Measurements from ENCODE around the gene KSR2. TPM values are rescaled to one million over a fixed set of nuclear protein-coding genes. Genes with fewer than 3 reads are reported as not detected.

KSR2 gene
- total and polyA plus RNA-seq, 2 donors (not counting 3 experiments of a cell fraction or from before 2014, with no cell fraction given), result 2.1 to 5.2 TPM

DNA sequence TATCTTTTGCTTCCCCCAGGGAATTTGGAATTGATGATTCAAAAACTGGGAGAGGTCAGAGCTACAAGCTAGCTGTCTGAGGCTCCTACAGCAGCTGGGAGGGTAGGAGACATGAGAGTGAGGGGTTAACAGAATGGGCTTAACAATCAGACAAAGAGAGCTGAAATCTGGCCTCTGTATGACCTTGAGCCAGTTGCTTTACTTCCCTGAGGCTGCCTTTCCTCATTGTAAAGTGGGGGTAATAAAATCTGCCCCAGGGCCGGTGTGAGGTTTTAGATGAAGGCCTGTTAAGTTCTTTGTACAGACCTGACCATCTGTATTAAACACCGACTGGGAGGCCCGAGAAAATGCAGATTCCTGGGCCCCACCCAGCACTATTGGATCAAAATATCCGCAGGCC is 443.0 kb downstream of the KSR2 start:
- H3K9ac ChIP-seq (replicated peaks; ENCODE audit: extremely low read depth, insufficient read depth, low read length), result no peak overlapping the region
- H3K79me2 ChIP-seq (ENCODE audit: control insufficient read depth, insufficient read depth, low read length), result no peaks in the 10 kb centered on the region
- no peaks in the 10 kb centered on the region for H3K36me3 ChIP-seq (ENCODE audit: control insufficient read depth in 2 of 2, extremely low read depth in 1 of 2, insufficient read depth in 2 of 2, low read length in 2 of 2)
- no peak for FAIRE-seq
- intact Hi-C loops (cut with micrococcal nuclease), result no loop called here
- no peak overlapping the region for H3K4me3 ChIP-seq (replicated peaks in 1 of 3; ENCODE audit: insufficient read depth in 1 of 3, low read depth in 1 of 3, low read length in 3 of 3)
- no peaks in the 10 kb centered on the region for H3K4me1 ChIP-seq (ENCODE audit: control insufficient read depth, extremely low read depth, insufficient read depth, low read length)
- H2AFZ ChIP-seq (ENCODE audit: low read depth, low read length), result no peak overlapping the region
- H3K27ac ChIP-seq (ENCODE audit: insufficient read depth, low read depth, low read length), result no peak overlapping the region
- no peaks in the 10 kb centered on the region for H3K9me1 ChIP-seq (replicated peaks; ENCODE audit: control insufficient read depth, extremely low read depth, insufficient read depth, low read length)
- H3K4me2 ChIP-seq (ENCODE audit: insufficient read depth, low read length), result no peak overlapping the region
- no peaks in the 10 kb centered on the region for H3K27me3 ChIP-seq (ENCODE audit: control insufficient read depth in 2 of 2, insufficient read depth in 2 of 2, low read length in 2 of 2)
- dilution Hi-C loops (cut with MboI; ENCODE audit: extremely low pct_ligation_motif_present, low sequenced_read_pairs), result no loop called here
- no peaks in the 10 kb centered on the region for H4K20me1 ChIP-seq (replicated peaks; ENCODE audit: control insufficient read depth, extremely low read depth, insufficient read depth, low read length)
- TF ChIP-seq POLR2AphosphoS5 (IDR thresholded peaks at IDR 0.05; ENCODE audit: insufficient read depth, low read depth, low read length), result no peak
- TF ChIP-seq MYC (IDR thresholded peaks at IDR 0.05; ENCODE audit: low read depth, low read length), result no peak
- TF ChIP-seq, protein P1, sequence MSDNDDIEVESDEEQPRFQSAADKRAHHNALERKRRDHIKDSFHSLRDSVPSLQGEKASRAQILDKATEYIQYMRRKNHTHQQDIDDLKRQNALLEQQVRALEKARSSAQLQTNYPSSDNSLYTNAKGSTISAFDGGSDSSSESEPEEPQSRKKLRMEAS (IDR thresholded peaks at IDR 0.05; ENCODE audit: insufficient read depth, insufficient read length), result no peak
- no TSS peak for BruUV-seq (replicated peaks)
- H3K9me3 ChIP-seq (replicated peaks; ENCODE audit: control insufficient read depth, insufficient read depth, low read length), result no peaks in the 10 kb centered on the region
- no peak for DNase-seq (ENCODE audit: low read depth, low spot score)
- ChIA-PET POLR2A (no interaction called here), CTCF (interaction anchor here (1.1 kb wide), 1 partner anchor 62 kb away, joined by 3 read pairs; no protein-coding TSS in a partner anchor)

DNA sequence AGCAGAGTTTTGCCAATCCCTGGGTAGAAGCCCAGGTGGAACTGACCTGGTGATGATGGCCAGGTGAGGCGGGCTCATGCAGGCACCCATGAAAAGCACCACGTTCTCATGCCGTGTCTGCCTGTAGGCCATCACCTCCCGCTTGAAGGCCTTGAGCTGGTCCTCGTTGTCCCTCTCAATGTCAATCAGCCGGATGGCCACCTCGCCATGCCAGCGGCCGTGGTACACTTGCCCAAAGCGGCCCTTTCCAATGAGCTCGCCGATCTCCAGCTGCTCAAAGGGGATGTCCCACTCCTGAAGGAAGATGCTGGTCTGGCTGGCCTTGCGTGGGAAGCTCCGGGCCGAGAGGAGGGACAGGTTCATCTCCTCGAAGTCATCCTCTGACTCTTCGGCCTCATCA is 444.0 kb downstream of the KSR2 start:
- Histone ChIP-seq H3K4me3 (replicated peaks in 1 of 3; ENCODE audit: insufficient read depth in 1 of 3, low read depth in 1 of 3, low read length in 3 of 3) (no peak overlapping the region), H3K9ac (replicated peaks; ENCODE audit: extremely low read depth, insufficient read depth, low read length) (no peak overlapping the region), H3K9me1 (replicated peaks; ENCODE audit: control insufficient read depth, extremely low read depth, insufficient read depth, low read length) (no peaks in the 10 kb centered on the region), H3K27ac (ENCODE audit: insufficient read depth, low read depth, low read length) (no peak overlapping the region), H3K79me2 (ENCODE audit: control insufficient read depth, insufficient read depth, low read length) (no peaks in the 10 kb centered on the region), H3K4me2 (ENCODE audit: insufficient read depth, low read length) (no peak overlapping the region), H3K4me1 (ENCODE audit: control insufficient read depth, extremely low read depth, insufficient read depth, low read length) (no peaks in the 10 kb centered on the region), H3K36me3 (ENCODE audit: control insufficient read depth in 2 of 2, extremely low read depth in 1 of 2, insufficient read depth in 2 of 2, low read length in 2 of 2) (no peaks in the 10 kb centered on the region), H3K9me3 (replicated peaks; ENCODE audit: control insufficient read depth, insufficient read depth, low read length) (no peaks in the 10 kb centered on the region), H3K27me3 (ENCODE audit: control insufficient read depth in 2 of 2, insufficient read depth in 2 of 2, low read length in 2 of 2) (no peaks in the 10 kb centered on the region), H4K20me1 (replicated peaks; ENCODE audit: control insufficient read depth, extremely low read depth, insufficient read depth, low read length) (no peaks in the 10 kb centered on the region), H2AFZ (ENCODE audit: low read depth, low read length) (no peak overlapping the region)
- FAIRE-seq (no peak), DNase-seq (ENCODE audit: low read depth, low spot score) (no peak)
- BruUV-seq (replicated peaks), result no TSS peak
- ChIA-PET POLR2A (no interaction called here), CTCF (interaction anchor here (1.1 kb wide), 1 partner anchor 63 kb away, joined by 3 read pairs; no protein-coding TSS in a partner anchor)
- dilution Hi-C loops (cut with MboI; ENCODE audit: extremely low pct_ligation_motif_present, low sequenced_read_pairs), result no loop called here
- TF ChIP-seq MYC (IDR thresholded peaks at IDR 0.05; ENCODE audit: low read depth, low read length), result no peak
- no peak for TF ChIP-seq EZH2 (IDR thresholded peaks at IDR 0.05; ENCODE audit: borderline replicate concordance, low read depth, low read length, severe bottlenecking)
- no peak for TF ChIP-seq POLR2AphosphoS5 (IDR thresholded peaks at IDR 0.05; ENCODE audit: insufficient read depth, low read depth, low read length)
- TF ChIP-seq, protein P1 (IDR thresholded peaks at IDR 0.05; ENCODE audit: insufficient read depth, insufficient read length), result no peak
- no peak for TF ChIP-seq FOS (IDR thresholded peaks at IDR 0.05; ENCODE audit: borderline replicate concordance, insufficient read depth, low read length)
- no peak for TF ChIP-seq GATA2 (IDR thresholded peaks at IDR 0.05; ENCODE audit: insufficient read depth, insufficient read length, low read depth, low read length)
- TF ChIP-seq POLR2A (IDR thresholded peaks at IDR 0.05; ENCODE audit: low read depth, low read length), result no peak
- no peak for TF ChIP-seq JUN (IDR thresholded peaks at IDR 0.05; ENCODE audit: borderline replicate concordance, insufficient read depth, insufficient read length, low read depth)
- TF ChIP-seq, protein P2, sequence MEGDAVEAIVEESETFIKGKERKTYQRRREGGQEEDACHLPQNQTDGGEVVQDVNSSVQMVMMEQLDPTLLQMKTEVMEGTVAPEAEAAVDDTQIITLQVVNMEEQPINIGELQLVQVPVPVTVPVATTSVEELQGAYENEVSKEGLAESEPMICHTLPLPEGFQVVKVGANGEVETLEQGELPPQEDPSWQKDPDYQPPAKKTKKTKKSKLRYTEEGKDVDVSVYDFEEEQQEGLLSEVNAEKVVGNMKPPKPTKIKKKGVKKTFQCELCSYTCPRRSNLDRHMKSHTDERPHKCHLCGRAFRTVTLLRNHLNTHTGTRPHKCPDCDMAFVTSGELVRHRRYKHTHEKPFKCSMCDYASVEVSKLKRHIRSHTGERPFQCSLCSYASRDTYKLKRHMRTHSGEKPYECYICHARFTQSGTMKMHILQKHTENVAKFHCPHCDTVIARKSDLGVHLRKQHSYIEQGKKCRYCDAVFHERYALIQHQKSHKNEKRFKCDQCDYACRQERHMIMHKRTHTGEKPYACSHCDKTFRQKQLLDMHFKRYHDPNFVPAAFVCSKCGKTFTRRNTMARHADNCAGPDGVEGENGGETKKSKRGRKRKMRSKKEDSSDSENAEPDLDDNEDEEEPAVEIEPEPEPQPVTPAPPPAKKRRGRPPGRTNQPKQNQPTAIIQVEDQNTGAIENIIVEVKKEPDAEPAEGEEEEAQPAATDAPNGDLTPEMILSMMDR (IDR thresholded peaks at IDR 0.05; ENCODE audit: extremely low read depth in 1 of 2, insufficient read depth in 1 of 2, low read depth in 1 of 2, low read length in 2 of 2), result no peak
- intact Hi-C loops (cut with micrococcal nuclease), result no loop called here

Measured in endothelial cell of umbilical vein (primary cell).